HG02840 (cell line): ENCODE results near the gene LINC00237.

Experiments used
- ATAC-seq: cut with Tn5 transposase; IDR thresholded peaks from one replicate; pipeline ENCODE4 v1.9.1; 2021; ENCODE audit warnings: mild to moderate bottlenecking, moderate library complexity, moderate number of reproducible peaks; ENCODE audit not compliant: unreplicated experiment, low FRiP score

Gene LINC00237

DNA sequence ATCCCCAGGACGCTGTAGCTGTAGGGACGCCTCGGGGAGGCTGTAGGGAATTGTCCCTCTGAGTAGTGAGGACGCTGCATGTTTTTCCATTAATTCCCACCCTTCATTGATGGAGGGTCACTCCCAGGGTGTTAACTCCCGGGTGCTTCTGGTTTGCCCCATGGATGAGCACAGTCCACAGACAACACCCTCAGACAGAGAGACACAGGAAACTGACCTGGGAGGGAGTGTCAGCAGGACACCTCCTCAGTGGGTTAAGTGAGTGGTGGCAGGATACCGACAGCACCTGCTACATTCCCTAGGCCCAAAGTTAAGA, 53.5 kb downstream of the LINC00237 start:
- ATAC-seq: no peak

DNA sequence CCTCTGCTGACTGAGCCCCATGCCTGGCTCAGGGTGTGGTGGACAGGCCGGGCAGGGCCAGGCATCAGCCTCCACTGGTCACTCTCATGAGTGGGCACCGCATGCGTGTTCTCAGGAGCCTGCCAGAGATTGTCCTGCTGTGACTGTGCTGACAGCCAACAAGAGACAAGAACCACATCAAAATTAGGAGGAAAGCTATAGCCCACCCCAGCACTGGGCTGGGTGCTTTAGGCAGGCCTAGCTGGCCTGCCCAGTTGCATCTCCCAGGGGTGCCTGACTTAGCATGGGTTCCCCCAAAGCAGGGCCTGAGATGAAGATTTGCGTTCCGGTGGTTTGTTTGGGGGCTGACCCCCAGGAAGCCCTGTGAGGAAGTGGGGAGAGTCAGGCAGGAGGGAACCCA, 53.9 kb downstream of the LINC00237 start:
- no peak for ATAC-seq

DNA sequence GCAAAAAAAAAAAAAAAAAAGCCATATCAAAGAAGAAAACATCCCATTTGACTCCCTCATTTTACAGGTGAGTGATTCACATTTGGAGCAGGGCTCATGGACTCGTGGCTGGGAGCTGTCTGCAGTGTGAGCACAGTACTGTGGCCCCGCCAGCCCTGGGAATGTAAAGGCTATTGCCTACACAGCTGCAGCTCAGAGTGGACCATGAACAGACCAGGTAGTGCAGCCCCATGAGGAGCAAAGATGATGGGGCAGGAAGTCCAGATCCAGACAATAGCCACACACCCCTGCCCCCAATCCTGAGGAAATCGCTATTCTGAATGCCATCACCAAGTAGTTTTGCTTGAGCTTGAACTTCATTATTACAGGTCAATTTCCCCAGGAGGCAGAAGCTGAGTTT, 55.4 kb downstream of the LINC00237 start:
- no peak for ATAC-seq

DNA sequence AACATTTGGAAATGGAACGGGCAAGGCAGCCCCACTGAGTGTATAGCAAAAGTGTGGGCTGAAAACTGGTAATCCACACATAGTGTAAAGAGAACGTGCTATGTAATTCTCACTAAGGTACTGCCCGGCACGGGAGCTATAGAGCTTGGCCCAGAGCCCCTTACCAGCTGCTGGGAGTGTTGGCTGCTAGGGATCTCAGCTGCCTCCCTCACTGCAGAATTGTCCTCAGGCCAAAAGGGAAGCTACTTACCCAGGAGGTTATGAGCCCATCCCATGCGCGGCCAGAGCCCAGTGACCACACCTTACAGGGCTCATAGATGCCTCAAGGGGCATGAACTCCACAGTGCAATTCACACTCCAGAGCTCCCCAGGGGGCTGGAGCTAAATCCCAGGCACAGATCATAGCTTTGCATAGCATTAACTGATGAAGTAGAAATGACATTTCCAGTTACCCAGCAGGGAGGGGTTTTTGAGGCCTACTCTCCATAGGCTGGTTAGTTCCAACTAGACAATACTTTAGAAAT, 56.8 kb downstream of the LINC00237 start:
- no peak for ATAC-seq

DNA sequence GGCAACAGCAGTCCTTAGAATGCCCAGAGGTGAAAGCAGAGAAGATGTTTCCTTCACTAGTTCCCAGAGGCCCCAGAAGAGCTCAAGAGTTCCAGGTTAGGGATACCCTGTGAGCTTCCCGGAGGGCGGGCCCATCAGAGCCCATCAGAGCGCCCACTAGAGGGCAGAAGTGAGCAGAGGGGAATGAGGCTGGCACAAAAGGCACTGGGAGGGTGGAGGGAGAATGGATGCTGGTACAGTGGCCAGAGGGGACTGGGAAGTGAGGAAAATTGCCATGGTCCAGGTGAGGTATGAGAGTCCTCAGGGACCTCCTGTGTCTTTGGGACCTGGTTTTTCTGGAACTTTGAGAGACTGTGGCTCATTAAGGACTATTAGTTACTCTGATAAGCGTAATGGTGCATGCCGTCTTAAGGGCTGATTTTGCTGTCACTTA, 57.3 kb downstream of the LINC00237 start:
- ATAC-seq: no peak

DNA sequence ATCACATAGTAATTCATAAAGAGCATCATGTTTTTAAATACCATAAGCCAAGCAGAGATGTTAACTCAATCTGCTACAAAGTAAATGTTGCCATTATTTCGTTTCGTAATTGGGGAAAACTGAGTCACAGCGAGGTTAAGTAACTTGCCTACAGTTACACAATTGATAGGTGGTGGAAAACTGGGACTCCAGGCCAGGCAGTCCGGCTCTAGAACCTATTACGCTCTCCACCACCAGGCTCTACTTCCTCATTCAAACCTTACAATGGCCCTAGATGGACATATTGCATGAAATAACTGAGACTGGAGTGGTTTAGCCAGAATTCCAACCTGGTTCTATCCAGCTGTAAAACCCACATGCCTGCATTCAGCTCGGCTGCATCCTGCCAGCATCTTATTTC, 58.2 kb downstream of the LINC00237 start:
- no peak for ATAC-seq

DNA sequence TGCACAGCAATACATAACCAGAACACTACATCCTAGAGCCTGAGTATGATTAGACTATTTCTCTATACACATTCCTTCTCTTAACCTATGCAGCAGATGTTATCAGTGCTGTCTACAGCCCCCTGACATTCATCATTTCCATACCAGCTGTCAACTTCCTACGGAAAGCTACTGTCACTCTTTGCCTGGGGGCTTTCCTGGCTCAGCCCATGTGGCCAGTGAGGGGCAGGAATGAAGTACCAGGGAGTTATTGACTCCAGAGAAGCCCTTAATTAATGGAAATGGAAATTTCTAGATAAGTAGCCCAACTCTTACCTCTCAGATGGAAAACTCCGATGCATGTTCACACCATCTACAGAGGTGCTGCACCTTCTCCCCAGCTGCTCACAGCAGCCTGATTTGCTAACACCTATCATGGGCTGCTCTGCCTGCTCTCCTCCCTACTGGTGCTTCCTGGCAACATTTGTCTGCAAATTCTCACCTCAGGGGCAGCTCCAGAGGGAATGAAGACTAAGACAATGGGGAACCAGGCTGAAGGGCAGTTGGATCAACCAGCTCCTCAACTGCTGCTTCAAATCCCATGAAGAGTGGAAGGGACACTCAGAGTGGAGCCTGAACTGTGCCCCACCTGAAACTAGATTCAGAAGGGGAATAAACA, 59.6 kb downstream of the LINC00237 start:
- no peak for ATAC-seq
